LHCN-M2 (cell line): ENCODE data around the gene TCHHL1. TPM values are rescaled to one million over a fixed set of nuclear protein-coding genes. Genes with fewer than 3 reads are reported as not detected.
A peak's percentile ranks its signal among the peaks of the same experiment; 100 is the strongest.

ENCODE experiments used
- DNase-seq: peaks from one replicate; pipeline ENCODE4 v3.0.0-alpha.2; 2012; ENCODE audit warnings: low read depth
- total RNA-seq: library from RNA; depleted of rRNA; stranded (reverse); fragments of >200 nt; gene quantifications from 2 replicates; pipeline ENCODE4 v1.2.3, GENCODE V29; 2014; rRNA removed

Gene TCHHL1
- total RNA-seq, 1 experiment from 2014 or later = not detected

DNA sequence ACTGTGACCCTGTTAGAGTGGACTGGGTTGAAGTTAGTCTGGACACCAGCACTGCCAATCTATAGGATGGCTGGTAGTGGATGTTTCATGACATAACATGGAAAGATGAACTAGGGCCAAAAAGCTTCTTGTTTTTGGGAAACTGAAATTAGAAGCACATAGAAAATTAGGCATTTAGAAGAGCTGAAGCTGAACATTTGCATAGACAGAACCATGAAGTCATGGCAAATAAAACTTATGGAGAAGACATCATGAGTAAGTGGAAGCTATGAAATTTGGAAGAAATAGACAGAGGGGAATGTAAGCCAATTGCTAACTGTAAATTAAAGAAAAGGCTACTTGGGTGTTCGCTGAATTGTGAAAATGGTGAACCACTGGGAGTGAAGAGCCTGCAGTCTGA lies 49.4 kb downstream of the TCHHL1 start:
- no peak for DNase-seq

DNA sequence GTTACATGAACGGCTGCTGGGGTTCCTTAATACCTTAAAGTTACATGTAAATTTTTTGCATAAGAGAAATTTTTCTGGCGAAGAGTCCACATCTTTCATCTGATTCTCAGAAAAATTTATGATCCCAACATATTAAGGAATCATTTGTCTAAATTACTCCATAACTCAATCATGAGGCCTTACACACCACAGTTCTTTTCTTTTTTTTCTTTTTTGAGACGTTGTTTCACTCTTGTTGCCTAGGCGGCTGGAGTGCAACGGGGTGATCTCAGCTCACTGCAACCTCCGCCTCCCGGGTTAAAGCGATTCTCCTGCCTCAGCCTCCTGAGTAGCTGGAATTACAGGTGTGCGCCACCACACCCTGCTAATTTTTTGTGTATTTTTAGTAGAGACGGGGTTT lies 50.0 kb downstream of the TCHHL1 start:
- DNase-seq = no peak

DNA sequence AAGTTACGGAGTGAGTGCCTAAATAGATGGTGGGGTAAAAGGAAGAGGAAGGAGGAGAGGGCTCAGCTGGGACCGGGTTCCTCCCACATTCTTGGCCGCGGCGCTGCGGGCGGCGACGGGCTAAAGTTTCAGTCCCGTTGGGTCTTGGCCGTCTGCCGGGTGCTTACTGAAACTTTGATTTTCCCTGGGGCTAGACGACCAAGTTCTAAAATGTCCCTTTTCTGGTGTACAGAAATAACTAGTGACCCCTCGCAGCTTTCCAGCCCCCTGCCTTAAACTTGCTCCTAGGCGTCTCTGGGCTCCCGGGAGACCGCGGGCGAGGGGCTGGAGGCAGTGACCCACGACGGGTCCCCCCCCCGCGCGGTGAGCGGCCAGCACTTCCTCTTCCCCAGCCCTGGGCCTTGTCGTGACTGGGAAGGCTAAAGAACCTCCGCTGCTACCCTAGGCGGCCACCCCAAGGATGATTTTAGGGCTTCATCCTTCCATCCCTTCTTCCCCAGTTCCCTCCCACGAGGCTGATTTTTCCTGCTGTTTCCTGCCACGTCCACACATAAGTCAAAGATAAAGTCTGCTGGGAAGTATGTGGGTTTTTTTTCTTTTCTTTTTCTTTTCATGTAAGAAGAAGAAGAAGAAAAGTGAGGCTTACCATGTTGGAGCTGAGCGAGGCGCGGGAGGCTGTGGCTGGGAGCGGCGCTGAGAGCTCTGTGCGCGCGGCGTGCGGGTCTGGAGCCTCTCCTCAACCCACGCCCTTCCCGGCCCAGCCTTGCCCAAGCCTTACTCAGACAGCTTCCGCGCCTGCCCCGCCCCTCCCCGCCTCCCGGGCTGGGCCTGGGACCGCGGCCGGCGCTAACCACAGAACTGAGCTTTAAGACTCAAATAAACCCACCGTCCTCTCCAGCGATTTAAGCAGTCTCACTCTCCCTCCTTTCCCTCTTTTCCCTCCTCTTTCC lies 52.3 kb downstream of the TCHHL1 start, which contains the start of gene S100A11:
TSS of gene S100A11 (minus strand) at position 738 of the 950 bp plus-strand sequence. CDS start at position 649, 89 bp downstream.
- DNase-seq = peak; percentile 80

DNA sequence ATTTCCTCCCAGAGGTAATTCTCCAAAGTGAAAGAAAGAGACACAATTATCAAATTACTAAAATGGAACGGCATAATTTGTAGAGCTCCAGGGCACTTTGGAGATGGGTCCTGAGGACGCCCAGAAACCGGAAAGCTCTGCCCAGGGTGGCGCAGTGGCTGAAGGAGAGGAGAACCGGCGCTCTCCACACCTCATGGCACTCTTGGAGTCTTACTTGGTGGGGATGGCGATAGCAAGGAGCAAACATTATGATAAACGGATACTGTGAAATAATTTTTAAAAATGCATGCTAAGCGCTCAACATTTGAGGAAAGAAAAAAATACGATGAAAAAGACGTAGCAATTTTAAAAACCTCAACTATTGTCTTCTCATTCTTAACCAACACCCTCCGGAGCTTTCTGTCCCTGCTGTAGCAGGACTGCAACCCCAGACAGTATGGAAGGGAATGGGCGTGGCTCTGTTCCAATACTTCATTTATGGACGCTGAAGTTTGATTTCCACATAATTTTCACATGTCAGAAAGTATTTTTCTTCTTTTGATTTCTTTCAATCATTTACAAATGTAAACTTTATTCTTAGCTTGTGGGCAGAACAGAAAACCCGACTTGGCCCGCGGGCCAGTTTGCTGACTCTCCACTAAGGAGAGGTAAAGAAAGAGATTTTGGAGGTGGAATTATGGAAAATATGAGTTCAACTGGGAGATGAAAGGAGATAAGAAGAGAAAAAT lies 53.2 kb downstream of the TCHHL1 start:
- peak; percentile 28 for DNase-seq

DNA sequence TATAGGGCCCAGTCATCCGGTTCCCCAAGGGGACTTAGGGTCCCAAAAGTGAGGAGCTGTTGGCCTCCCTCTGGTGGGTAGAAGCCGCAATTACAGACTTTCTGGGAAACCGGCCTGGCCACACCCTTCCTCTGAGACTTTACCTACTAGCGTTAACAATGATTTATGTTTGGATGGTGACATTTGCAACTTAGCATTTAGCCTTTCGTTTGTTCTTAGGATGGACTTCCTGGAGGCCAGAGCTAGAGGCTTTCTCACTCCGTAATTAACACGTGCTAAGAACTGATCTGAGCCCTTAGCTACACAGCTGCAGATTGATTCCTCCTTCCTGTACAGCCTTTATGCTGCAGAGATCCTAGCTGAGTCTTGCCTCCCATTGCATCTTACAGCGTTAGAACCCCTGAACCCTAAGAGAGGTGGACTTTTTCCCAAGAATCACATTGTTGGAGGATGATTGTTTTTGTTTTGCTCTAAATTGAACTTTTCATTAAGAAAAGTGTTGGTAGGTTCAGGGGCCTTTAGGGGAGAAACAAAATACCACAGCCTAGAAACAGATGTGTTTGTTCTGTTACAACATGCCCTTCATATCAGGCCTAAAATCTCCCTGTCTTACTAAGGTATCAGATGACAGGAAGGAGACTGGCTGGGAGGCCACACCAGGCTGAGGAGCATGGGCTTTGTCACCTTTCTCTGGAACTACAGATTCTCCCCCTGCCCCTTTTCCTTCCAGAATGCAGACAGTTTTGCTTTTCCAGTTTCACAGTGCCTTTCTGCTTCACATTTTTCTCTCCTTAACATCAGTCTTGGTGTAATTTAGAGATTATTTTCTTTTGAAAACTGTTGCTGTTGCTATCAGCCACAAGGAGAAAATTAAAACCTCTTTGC lies 54.0 kb downstream of the TCHHL1 start:
- peak; percentile 82 for DNase-seq

DNA sequence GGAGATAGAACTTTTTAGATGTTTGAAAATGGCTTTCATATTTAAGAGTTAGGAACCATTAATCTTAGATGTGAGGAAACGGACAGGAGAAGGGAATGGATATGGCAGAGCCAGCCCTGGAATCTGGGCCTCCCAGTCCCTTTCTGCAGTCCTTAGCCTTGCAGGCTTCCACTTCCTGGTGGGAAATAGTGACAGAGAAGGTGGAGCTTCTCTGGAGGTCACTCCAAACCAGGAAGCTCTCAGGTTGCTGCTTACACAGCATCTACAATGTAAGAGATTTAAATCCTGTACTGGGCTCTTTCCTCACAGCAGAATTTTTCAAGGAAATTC lies 54.6 kb downstream of the TCHHL1 start:
- DNase-seq = no peak

Other genes with a start within 250 kb of the TCHHL1 start
- gene C2CD4D, start 249.2 kb downstream of the TCHHL1 start, total RNA-seq = not detected in 2 replicates
- not detected in 2 replicates for gene THEM5, start 235.4 kb downstream of the TCHHL1 start, total RNA-seq
- 20.3 and 22.8 TPM in 2 replicates for gene THEM4, start 179.6 kb downstream of the TCHHL1 start, total RNA-seq
- gene S100A10, start 95.2 kb downstream of the TCHHL1 start, total RNA-seq = 81.9 and 115 TPM in 2 replicates
- 388 and 454 TPM in 2 replicates for gene S100A11, start 52.1 kb downstream of the TCHHL1 start, total RNA-seq
- 0.06 TPM in 1 of 2 replicates, not detected in the other for gene TCHH, start 26.4 kb upstream of the TCHHL1 start, total RNA-seq
- gene RPTN, start 70.2 kb upstream of the TCHHL1 start, total RNA-seq = not detected in 2 replicates
- gene HRNR, start 135.1 kb upstream of the TCHHL1 start, total RNA-seq = not detected in 2 replicates
- under 0.01 TPM in 1 of 2 replicates, not detected in the other for gene FLG, start 236.2 kb upstream of the TCHHL1 start, total RNA-seq